Stimulated activated CD4-positive, alpha-beta T cell treated with anti-CD3 and anti-CD28 coated beads, Interleukin-15, amount 100 ng/mL, for 24 hours (primary cell): ENCODE data around the gene EFEMP2.
A peak's percentile ranks its signal among the peaks of the same experiment; 100 is the strongest.
"Not testable (repeated sequence)": the region's sequence is repeated elsewhere in the genome, so short reads cannot be mapped to it uniquely, and the experiment has no call there.

ENCODE experiments used
- DNase-seq: peaks from one replicate; pipeline ENCODE4 v3.0.0-alpha.2; 2020

The EFEMP2 gene

DNA sequence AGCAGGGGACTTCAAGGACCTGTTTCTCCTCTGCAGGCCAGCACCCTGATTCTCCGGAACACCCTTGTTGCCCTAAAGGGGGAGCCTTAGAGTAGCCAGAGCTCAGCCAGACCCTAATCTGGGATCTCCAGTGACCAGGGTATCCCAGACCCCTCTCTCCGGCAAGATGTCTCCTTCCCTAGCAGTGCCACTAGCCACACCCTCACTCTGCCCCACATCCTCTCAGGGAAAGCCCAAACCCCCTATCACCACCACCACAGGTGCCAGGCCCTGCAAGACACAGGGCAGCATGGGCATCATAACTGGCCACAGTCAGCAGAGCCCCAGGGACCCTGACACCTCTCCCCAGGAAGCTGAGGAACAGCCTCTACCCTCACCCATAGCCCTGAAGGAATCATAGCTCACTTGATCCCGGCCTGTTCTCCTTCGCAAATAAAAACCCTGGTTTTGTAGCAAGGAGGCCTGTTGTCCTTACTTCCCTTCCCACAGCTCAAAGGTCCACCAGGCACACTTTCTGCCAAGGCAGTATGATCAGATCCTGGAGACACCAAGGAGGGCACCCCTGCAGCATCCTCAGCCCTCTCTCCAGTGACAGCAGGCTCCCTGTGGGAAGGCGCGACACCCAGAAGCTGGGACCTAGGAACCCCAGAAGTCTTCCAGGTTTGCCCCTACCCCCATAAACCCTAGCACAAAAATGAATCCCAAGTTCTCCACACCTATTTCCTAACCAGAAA, 19.2 kb downstream of the EFEMP2 start:
- no peak for DNase-seq

DNA sequence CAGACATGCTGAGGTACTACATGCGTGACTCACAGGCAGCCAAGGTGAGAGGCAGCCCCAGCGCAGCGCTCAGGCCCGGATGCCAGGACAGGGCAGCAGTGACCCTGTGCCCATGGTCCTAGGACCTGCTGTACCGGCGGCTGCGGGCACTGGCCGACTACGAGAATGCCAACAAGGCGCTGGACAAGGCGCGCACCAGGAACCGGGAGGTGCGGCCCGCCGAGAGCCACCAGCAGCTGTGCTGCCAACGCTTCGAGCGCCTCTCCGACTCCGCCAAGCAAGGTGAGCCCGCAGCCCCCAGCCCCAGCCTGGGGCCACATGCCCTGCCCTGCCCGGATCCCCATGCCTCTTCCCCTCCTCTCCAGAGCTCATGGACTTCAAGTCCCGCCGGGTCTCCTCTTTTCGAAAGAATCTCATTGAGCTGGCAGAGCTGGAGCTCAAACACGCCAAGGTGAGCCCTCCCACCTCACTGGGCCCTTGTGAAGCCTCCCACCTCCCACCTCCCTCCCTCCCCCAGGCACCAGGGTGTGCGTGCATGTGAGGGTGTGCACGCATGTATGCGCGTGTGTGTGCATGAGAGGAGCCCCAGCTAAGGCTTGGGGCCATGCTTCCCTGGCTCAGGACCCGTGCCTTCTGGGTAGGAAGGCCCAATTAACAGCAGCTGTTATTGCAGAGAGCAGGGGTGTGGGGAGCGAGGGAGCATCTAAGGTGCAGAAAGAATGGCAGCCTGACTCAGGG, 19.9 kb downstream of the EFEMP2 start:
- DNase-seq: no peak

DNA sequence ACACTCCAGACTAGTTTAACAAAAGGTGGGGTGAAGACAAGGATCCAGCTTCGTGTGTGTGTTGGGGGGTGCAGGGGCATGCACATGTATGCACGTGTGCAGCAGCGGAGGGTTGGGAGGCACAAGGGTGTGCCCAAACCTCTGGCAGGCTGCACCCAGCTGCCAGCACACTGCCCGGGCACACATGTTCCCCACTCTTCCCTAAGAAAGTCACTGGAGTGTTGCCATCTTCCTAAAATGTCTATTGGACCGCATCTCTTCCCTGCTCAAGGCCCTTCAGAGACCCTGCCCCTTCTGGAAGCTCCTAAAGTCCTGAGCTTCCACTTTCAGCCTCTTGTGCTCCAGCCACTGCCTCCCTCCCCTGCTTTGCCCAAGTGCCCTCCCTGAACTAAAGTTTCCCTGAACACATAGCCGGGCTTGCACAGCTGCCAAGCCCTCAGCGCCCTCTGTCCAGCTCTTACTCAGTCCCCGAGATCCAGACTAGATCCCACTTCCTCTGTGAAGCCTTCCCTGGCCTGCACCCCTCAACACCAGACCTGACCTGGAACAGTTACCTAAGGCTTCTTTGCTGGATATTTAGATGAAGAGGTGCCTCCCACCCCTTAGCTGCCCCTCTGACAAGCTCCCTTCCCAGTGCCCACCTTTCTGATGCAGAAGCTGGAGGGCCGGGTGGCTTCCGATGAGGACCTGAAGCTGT, 20.6 kb downstream of the EFEMP2 start:
- DNase-seq: no peak

DNA sequence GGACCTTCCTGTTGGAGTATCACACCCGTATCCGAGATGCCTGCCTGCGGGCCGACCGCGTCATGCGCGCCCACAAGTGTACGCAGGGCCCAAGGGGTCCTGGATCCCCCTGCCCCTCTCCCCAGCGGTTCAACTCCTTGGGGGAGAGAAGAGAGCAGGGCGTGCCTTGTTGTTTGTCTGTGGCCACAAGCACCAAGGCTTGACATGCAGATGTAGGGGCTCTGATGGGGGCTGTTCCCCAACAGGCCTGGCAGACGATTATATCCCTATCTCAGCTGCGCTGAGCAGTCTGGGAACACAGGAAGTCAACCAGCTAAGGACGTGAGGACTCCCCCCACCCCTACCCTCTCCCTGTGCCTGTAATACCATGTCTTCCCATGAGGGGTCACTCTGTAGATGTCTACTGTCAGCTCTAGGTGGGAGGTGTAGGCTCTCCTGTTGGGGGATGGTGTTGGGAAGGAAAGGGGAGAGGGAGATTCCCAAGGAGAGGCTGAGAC, 21.5 kb downstream of the EFEMP2 start:
- peak; percentile 55 for DNase-seq

DNA sequence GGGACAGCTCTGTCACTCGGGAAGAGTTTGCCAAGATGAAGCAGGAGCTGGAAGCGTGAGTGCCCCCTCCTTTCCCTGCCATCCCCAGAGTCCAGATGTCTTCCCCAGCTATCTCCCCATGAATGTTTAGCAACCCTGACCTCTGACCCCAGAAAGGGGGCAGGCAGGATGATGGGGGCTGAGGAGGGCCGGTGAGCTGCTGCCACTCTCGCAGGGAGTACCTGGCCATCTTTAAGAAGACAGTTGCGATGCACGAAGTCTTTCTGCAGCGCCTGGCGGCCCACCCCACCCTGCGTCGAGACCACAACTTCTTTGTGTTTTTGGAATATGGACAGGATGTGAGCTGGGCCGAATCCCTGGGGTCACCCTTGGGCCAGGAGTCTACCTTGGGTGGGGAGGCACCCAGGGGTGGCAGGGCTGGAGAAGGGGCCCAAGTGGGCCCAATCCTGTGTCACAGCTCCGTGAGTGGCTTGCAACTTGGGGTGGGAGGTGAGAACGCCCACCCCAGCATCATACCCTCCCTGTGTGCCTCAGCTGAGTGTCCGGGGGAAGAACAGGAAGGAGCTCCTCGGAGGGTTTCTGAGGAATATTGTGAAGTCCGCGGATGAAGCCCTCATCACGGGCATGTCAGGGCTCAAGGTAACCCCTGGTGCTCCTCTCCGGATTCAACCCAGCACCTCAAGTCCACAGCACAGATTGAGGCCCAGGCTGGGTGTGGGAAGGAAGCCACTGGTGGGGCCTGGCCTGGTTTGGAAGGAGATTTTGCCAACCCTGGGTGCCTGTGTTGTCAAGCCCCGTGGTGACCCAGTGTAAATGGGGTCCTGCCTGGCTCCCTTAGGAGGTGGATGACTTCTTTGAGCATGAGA, 22.1 kb downstream of the EFEMP2 start:
- DNase-seq: no peak

DNA sequence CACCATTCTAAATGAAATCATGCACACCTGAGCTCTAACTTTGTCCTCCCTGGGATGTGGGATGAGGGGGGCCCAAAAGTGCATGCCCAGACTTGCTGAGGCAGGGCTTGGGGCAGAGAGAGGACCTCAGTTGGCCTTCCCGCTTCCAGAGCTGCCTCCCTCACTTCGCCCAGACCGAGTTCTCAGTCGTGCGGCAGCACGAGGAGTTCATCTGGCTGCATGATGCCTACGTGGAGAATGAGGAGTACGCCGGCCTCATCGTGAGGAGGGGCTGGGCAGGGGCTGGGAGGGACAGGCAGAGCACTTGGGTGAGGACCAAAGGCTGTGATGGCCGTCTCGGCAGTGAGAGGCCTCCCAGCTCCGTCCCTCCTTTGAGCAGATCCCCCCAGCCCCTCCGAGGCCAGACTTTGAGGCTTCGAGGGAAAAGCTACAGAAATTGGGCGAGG, 22.8 kb downstream of the EFEMP2 start:
- no peak for DNase-seq

DNA sequence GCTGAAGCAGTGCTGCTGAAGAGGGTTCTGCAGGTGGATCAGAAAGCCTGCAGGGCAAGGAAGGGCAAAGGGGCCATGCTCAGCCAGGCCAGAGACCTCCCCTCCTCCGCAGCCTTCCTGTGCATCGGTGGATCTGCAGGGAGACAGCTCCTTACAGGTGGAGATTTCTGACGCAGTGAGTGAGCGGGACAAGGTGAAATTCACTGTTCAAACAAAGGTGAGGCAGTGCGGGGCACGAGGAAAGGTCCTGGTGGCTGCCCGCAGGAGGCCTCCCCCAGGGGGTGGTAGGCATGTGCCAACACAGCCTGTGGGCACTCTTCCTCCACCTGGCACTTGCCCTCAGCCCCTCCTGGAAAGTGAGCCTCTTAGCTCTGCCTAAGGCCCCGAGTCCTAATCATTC, 23.2 kb downstream of the EFEMP2 start:
- no peak for DNase-seq

DNA sequence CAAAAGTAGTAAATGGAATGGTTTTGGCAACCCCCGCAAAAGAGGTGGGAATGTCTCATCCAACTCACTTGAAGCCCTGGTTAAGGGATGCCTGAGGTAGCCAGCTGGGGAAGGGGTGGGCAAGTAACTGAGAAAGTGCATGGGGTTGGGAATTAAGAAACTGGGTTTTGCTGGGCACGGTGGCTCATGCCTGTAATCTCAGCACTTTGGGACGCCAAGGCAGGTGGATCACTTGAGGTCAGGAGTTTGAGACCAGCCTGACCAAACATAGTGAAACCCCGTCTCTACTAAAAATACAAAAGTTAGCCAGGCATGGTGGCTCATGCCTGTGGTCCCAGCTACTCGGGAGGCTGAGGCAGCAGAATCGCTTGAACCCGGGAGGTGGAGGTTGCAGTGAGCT, 23.9 kb downstream of the EFEMP2 start:
- DNase-seq: not testable (repeated sequence)

DNA sequence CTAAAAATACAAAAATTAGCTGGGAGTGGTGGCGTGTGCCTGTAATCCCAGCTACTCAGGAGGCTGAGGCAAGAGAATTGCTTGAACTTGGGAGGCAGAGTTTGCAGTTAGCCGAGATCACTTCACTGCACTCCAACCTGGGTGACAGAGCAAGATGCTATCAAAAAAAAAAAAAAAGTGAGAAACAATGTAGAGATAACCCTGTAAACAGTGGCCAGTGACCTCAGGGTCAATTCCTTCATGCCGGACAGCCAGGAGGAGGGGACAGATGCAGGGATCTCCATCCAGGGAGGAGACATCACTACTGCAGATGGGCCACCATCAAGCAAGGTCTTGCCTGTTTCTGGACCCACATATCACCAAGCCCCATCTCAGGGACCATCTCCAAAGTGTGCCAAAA, 24.9 kb downstream of the EFEMP2 start:
- no peak for DNase-seq

DNA sequence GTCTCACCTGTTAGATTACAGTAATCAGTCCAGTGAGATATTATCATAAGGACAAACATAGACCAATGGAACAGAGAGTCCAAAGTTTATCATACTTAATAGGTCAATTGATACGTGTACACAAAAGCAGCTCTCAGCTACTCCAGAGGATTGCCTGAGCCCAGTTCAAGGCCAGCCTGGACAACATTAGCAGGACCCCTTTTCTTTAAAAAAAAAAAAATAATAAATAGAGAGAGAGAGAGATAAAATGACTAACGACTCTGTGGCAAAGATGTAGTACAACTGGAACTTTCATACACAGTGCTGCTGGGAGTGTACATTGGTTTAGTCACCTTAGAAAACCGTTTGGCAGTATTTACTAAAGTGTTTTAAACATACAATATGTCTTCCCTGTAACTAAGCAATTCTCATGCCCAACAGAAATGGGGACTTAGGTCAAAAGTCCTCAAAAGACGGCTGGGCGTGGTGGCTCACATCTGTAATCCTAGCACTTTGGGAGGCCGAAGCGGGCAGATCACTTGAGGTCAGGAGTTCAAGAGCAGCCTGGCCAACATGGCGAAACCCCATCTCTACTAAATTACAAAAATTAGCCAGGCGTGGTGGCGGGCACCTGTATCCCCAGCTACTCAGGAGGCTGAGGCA, 28.2 kb downstream of the EFEMP2 start:
- no peak for DNase-seq

DNA sequence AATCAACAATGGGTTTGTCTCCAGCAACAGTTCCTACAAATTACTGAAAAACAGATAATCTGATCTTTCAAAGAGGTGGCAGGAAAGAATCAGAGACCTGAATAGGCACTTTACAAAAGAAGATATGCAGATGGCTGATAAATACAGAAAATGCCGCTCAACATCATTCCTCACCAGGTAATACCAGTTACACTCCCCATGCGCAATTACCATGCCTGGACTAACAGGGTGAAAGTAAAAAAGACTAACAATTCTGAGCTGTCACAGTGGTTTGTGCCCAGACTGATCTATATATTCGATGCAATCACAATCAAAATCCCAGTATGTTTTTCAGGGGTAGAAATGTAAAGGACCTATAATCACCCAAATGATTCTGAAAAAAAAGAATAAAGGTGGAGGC, 28.8 kb downstream of the EFEMP2 start:
- no peak for DNase-seq

DNA sequence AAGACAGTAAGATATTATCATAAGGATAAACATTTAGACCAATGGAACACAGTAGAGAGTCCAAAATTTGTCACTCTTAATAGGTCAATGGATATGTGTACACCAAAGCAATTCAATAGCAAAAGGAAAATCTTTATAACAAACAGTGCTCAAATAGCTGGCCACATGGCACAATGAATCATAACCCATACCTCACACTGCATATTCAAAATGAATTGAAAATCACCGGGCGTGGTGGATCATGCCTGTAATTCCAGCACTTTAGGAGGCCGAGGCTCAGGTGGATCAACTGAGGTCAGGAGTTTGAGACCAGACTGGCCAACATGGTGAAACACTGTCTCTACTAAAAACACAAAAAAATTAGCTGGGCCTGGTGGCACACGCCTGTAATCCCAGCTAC, 30.5 kb downstream of the EFEMP2 start:
- DNase-seq: no peak

DNA sequence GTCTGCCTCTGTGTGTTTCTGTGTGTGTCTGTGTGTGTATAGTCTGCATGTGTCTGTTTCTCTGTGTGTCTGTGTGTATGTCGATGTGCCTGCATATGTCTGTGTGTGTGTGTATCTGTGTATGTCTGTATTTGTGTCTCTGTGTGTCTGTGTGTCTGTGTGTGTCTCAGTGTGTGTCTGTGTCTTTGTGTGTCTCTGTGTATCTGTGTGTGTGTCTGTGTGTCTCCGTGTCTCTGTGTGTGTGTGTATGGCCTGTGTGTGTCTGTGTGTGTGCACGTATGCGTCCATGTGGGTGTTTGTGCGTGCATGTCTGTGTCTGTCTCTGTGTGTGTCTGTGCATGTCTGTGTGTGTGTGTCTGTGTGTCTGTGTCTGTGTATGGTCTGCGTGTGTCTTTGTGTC, 38.4 kb downstream of the EFEMP2 start:
- peak; percentile 13 for DNase-seq

DNA sequence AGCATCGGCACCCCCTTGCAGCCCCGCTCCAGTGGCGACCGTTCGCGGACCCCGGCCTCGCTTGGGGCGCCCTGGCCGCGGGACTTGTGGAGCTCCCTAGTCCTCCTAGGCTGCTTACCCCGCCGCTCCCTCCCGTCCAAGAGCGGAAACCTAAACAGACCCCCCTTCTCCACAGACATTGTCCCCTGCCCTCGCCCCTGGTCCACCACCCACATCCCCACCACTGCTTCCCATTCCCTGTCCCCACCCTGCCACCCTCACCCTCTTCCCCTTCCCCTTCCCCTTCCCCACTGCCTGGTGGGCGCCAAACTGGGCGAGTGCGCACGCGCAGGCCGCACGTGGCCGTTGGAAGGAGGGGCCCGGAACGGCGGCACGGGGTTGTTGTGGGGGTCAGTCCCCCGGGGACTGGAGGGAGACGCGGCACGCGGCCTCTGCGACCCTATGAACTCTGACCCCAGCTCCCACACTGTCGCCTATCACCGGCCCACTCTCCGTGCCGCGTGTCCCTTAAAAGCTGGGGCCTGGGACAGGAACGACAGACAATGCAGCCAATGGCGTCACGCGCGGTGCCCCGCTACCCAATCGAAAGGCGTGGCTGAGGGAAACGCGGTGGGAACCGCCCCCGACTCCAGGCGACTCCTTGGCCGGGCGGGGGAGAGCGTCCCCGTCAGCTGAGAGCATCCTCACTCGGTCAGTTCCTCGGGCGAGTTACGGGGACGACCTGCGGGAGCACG, 39.1 kb downstream of the EFEMP2 start, which contains the start of gene SNX32:
Gene SNX32, plus strand, starts transcription at position 667 of the 734 bp plus-strand sequence. CDS start 103 bp downstream, outside the sequence.
- peak; percentile 98 for DNase-seq

DNA sequence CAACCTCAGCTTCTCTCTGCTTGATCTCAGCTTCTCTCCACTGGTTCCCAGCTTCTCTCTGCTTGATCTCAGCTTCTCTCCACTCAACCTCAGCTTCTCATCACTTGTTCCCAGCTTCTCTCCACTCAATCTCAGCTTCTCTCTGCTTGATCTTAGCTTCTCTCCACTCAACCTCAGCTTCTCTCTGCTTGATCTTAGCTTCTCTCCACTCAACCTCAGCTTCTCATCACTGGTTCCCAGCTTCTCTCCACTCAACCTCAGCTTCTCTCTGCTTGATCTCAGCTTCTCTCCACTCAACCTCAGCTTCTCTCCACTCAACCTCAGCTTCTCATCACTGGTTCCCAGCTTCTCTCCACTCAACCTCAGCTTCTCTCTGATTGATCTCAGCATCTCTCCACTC, 40.4 kb downstream of the EFEMP2 start:
- DNase-seq: not testable (repeated sequence)

DNA sequence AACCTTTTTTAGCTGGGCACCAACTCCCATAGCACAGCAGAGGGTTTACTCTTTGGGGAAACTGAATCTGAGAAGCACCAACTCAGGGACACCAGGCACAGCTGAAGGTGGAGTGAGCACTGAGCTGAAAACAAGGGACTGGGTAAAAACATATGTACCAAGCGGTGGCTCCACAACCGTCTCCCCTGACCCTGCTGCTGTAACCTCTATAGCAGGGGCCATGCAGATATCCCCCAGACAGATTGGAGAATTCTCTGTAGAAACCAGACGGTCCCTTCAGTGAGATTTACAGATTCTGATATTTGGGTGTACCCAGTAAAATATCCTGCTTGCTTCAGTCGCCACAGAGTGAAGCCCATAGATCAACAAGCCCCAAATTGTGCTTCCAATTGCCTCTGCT, 43.1 kb downstream of the EFEMP2 start:
- DNase-seq: no peak

DNA sequence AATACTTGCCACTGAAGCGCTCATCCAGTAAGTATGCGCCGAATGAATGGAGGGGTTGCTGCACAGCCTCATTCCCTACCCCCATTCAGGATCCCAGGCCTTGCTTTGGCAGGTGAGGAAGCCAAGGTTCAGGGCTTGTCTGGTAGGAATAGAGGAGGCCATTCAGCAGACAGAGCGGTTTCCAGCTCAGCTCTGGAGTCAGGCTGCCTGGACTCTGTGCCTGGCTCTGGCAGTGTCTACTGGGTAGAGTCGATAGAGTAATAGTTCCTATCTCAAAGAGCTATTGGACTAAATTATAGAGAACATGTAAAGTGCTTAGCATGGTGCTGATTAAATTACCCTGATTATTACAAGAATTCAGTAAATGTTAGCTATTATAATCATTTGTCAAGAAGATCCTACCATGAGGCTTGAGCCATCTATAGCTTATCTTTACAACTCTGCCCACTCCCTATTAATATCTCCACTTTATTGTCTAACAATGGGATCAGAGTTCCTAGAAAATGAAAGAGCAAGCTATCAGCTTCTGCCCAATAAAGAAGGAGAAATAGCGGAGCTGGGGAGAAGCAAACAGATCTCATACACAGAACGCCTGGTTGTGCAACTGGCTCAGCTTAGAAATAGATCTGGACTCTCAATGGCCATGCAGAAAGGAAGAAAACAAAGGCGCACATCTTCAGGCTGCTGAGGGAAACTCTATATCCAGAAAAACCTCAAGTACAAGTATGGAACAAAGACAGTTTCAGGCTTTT, 45.4 kb downstream of the EFEMP2 start:
- DNase-seq: no peak

DNA sequence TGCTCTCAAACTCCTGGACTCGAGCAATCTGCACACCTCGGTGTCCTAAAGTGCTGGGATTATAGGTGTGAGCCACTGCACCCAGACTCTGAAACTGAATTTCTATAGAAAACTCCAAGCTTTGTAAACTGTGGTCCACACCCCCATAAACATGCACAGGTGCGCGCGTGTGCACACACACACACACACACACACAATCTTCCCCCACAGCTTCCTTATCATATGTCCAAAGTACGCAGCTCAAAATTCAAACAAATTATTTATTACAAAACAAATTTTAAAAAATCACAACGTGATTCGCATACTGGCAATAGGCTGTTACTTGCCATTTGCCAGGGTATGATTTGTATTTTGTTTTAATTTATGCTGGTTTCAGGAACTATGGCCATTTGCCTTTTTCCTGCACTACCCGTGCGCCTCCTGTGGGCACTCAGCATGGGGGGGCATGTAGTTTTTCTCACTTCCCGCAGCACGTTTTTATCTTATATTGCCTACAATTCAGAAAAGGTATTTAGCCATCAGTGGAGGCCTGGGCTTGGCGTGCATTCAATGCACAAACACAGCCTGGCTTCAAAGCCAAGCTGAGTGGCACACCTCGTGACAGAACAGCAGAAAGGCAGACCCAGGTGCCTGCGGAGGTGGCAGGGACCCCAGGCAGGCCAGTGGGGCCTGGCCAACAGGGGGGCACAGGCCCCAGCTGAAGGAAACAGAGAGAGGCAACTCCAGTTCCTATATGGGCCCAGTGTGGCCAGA, 49.6 kb downstream of the EFEMP2 start:
- DNase-seq: no peak

DNA sequence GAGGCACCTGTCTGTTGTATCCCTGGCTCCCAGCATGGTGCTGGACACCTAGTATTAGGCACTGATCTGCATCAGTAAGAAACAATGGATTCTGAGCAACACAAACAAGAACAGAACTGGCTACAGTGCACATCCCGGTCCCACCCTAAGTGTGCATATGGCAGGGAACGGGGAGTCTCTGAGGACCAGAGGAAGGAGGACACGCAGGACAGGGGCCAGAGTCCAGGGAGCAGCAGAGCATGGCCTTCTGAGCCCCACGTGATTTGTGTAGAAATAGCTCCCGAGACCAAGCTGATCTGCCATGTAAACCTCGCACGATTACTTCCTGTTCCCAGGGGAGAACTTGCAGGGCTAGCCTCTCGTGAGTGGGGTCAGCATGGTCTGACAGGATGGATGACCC, 51.5 kb downstream of the EFEMP2 start:
- DNase-seq: no peak
